Renal pelvis (tissue), 4 donors: ENCODE data around the gene SH3RF1. TPM values are rescaled to one million over a fixed set of nuclear protein-coding genes. Genes with fewer than 3 reads are reported as not detected.
"Not testable (repeated sequence)": the region's sequence is repeated elsewhere in the genome, so short reads cannot be mapped to it uniquely, and the experiment has no call there.

Source experiments
- DNase-seq: peaks from one replicate; pipeline ENCODE4 v3.0.0-alpha.2; 2013
- polyA plus RNA-seq, 3 donors: library from polyadenylated mRNA; unstranded; fragments of 120-200 nt; gene quantifications; one replicate each; pipeline ENCODE4 v1.2.1, GENCODE V29; 2013; ENCODE audit not compliant: insufficient read length in 3 of 3

Gene SH3RF1
- polyA plus RNA-seq, 3 donors = 27.9 to 32.2 (median 29.5) TPM

DNA sequence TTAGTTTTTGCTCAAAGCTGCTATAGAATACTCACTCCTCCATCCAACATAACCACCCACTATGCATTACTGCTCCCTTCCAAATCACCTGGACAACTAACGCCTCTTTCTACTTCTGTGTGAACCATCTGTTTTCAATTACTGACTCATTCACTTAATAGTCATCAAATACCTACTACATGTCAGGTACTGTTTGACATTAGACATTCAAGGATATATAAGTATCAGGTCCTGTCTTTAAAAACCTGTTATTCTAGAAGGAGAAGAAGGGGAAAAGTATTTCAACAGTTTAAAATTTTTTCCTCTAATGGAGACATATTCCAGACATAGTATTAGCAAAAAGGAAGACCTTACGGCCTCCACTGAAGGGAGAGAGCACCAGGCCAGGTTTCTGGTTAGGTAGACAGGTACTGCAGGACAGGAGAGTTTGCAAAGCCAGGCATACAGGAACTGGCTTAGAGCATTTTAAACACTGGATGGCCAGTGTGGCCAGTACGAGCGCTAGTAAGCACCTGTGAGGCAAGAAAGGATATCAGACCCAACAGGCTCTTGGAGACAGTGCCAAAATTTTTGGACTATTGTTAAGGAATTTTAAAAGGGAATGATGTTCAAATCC is 39.0 kb downstream of the SH3RF1 start:
- DNase-seq = no peak

DNA sequence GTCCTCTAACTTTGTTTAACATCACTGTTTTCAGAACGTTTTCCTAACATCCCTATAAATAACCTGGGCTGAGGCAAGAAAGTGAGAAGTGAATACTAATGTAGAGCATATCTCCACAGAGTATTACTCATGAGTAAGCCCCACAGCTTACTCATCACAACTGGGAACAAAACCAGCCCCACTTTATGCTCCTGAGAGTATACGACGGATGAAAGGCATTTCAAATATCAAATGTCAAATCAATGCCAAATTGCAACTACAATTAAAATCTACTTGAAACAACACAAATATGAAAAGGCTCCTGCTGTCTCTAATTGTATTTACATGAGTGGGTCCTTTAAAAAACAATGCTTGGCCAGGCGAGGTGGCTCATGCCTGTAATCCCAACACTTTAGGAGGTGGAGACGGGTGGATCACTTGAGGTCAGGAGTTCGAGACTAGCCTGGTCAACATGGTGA is 41.2 kb downstream of the SH3RF1 start:
- no peak for DNase-seq

DNA sequence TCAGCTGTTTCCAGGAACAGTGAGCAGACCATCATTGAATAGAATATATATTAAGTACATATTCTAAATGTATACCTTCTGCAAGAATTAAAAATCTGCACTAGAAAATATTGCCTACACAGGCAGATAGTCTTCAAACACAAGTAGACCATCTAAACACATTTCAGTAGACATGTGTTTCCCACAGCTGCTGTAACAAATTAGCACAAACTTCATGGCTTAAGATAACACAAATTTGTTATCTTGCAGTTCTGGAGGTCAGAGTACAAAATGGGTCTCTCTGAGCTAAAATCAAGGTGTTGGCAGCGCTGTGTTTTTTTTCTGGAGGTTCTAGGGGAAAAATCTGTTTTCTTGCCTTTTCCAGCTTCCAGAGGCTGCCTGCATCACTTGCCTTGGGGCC is 42.7 kb downstream of the SH3RF1 start:
- no peak for DNase-seq

DNA sequence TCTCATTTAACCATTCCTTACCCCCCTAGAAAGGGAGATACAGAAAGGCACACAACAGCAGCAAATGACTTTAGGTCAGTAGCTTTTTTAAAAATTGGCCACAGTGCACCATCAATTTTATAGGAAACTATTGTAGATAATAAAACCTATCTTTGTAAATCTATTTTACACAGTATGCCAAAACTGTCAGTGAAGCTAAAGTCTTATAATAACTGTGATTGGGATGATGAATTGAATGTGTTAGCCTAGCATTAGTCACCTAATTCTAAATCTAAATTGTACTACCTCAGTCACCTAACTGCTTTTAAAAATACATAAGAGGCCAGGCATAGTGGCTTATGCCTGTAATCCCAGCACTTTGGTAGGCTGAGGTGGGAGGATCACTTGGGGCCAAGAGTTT is 44.2 kb downstream of the SH3RF1 start:
- no peak for DNase-seq

DNA sequence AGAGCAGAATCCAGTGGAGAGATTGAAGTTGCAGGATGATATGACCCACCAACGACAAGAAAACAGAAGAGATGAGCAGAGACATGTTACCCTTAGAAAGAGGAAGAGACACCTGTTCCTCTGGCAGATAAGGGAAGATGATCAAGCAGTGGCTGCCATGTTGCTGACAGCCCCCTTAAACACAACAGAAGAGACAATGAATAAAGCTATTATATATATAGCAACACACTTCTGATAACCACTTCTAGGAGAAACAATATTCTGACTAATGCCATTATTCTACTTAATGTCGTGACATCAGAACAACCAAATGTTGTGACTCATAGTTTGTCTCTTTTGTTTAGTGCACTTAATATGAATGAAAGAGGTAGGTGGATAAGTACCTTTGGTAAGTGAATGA is 44.9 kb downstream of the SH3RF1 start:
- no peak for DNase-seq

DNA sequence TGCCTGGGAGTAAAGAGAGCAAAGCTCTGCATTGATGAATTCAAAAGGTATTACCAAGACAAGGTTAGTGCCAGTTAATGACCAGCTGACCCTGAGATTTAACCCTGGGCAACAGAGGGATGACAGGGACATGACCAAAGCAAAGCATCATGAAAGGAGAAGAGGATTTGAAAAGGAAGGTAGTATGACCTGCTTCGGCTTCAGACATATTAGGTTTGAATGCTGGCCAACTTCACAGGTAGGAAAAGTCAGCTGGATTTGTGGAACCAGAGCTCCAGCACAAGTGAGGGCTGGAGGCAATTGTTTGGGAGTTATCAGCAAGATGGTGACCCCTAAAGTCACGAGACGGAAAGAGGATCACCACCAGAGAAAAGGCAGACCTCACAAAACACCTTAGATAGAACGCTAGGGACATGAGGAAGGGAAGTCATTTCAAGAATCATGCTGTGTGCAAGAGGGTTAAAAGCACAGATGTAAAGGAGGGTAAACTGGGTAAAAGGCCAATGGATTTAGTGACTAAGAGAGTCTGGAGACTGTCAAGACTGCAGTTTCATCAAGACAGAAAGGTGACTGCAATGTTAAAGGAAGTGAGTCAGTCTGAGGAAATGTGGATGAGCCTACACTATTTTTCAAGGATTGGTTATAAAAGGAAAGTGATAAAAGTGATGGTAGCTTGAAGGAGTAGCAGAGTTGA is 45.6 kb downstream of the SH3RF1 start:
- DNase-seq = no peak

DNA sequence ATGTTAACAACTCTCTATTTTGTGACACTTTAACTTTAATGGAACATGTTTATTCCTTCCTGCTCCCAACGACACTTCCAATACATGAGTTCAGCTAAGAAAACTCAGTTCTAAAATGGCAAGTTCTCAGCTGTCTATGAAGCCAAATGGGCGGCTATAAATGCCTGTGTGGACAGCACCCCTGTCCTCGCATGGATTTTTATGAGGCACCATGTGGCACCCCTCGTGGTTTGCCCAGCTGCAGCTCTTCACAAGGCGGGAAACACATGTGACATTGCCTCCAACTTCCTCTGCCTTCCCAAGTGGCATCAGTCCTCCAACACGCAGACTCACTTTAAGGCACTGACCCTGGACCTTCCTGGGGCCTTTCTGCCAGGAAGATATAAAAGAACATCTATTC is 48.0 kb downstream of the SH3RF1 start:
- DNase-seq = no peak

DNA sequence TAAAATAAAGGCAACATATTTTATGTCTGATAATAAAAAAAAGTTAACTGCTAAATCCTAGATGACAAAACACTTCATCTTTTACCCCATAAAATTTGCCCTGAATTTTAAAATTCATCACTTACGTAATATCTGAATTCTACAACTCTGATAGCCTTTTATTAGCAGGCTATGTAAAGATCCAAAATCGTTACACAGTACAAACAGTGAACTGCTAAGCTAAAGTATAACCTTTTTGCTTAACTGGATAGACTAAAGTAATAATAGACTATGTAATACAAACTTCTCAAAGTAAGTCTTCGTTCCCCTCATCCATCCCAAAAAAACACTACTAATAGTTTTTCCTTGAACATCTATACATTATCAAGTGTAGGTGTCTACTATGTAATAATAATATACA is 49.1 kb downstream of the SH3RF1 start:
- DNase-seq = no peak

DNA sequence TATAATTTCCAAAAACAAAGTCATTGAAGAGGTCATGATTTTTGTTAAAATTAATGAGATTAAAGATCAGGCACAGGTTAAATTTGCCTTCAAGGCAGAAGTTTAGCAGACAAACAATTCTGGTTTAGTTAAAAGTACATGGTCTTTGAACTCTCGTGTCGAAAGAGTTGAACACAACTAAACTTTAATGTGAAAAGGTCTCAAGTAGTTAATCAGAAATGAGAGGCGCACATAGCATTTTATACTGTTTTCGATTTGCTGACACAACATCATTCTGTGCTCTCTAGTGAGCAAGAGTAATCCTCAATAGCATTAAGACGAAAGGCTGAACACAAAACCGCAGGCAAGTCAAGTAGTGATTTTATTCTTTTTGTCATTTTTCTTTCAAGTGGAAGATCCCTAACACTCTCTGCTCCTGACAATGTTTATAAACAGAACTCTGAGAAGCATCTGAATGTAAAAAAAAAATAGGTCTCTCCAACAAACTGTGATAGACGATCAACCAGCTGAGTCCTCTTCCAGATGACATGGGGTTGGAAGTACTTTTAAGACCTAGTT is 49.8 kb downstream of the SH3RF1 start:
- DNase-seq = no peak

DNA sequence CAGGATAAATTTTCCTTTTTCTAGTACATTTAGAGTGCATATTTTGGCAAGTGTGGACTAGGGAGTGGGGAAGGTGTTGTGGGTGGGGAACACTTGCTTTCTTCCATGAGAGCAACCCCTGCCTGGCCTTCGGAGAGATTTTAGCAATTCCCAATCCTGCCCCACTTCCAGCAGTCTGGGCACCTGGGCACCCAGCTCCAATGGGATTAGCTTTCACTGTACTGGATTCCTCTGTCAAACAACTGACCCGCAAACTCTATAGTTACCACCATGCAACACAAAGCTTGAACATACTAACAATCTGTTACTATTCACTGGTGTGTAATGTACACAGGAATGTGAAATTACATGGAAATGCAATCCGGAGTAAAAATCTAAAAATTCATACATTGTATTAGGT is 50.3 kb downstream of the SH3RF1 start:
- no peak for DNase-seq

DNA sequence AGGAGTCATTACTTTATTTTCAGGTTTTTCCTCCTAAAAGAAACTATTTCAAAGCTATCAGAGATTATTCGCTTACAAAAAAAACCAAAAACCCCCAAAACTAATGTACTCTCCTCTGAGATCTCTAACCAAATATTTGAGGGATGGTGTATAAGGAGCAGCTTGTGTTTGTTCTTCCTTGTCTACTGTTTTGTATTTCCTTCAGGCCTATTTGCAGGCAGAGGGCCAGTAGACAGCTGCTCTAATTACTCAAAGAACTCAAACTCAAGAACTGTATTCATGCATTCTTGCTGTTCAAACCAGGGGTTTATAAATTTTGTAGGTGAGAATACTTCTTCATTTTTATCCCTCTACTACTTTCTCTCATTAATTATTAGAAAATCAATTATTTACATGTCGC is 51.3 kb downstream of the SH3RF1 start:
- no peak for DNase-seq

DNA sequence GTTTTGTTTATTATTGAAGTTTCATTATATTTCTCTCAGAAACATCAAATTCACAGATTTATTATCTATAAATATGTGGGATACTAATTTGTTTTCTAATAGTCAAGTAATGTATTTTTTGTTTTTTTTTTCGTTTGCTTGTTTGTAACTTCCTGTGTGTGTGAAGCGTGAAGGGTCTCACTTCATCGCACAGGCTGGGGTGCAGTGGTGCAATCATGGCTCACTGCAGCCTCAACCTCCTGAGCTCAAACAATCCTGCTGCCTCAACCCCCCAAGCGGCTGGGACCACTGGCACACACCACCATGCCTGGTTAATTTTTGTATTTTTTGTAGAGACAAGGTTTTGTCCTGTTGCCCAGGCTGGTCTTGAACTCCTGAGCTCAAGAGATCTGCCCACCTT is 55.1 kb downstream of the SH3RF1 start:
- DNase-seq = no peak

DNA sequence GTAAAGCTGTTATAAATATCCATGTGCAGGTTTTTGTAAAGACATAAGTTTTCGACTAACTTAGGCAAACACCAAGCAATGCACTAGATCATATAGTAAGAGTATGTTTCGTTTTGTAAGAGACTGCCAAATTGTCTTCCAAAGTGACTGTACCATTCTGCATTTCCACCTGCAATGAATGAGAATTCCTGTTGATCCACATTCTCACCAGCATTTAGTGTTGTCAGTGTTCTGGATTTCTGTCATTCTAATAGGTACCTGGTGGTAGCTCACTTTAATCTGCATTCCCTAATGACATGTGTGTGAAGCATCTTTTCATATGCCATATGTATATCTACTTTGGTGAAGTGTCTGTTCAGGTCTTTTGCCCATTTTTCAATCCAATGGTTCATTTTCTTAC is 57.8 kb downstream of the SH3RF1 start:
- DNase-seq = no peak

DNA sequence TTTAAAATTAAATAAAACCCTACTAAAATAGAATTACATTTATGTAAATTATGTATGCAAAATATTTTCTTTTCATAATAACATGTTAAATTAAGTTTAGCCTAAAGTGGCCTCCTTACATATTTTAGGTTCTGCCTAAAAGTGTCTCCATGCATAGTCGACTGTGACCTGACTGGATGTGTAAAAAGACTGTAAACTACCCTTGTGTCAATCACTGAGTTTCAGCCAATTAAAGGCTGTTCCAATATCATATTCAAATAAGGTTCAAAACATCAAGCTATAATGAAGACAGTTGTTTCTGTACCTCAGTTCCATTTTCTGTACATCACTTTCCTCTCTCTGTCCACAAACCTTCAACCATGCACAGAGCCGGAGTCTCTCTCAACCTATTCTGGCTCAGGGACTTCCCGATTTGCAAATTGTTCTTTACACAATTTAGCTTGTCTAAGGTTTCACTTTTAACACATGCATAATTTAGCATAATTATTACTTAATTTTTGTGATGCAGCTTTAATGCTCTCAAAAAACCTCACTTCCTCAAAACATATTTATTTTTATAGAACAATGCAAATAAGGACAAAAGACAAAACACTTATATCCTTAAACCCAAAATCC is 60.1 kb downstream of the SH3RF1 start:
- no peak for DNase-seq

DNA sequence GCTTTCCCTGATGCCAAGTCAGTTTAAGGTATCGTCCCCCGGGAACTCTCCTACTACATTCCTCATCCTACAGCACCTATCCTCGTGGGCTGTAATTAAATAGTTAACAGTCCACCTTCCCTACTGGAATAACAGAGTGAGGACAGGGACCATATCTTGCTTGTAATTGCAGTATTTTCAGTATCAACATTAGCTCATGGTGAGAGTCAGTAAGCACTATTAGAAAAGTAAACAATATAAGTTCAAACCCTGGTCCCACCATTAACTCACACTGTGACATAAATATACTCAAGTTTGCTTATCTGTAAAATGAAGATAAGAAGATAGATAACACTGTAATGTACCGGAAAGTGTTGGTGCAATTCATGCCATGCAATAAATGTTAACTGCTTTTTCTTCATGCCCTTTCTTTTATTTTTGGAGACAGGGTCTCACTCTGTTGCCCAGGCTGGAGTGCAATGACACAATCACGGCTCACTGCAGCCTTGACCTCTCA is 61.3 kb downstream of the SH3RF1 start:
- no peak for DNase-seq

DNA sequence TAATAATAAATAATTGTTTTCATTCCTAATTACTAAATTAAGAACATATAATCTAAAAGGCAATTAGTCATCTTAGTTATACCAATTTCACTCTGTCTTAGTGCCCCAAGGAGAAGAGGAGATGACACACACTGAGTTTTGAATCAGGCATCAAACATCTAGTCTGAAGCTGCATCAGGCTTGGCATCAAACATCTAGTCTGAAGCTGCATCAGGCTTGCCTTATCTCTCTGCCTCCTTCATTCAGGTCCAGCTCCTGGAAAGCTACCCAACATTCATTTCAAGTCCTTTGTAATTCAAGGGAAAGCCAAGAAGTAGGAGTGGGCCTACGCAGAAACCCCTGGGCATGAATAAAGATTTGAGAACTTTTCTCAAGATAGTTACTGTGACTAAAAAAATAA is 62.2 kb downstream of the SH3RF1 start:
- DNase-seq = no peak

DNA sequence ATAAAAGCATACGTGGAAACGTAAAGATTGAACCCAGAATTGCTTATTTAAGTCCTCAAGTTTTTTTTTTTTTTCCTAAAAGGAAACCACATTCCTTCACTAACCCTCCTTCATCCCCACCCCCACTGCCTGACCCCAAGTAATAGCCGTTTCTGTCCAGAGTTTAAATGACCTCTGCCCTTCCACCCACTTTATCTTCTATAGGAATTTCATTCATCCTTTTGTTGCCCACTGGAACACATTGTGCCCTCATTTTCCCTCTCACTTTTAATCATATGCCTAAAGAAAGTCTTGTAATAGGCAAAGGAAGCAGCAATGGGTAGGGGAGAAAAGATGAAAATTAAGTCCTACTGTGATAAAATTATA is 62.7 kb downstream of the SH3RF1 start:
- DNase-seq = no peak

DNA sequence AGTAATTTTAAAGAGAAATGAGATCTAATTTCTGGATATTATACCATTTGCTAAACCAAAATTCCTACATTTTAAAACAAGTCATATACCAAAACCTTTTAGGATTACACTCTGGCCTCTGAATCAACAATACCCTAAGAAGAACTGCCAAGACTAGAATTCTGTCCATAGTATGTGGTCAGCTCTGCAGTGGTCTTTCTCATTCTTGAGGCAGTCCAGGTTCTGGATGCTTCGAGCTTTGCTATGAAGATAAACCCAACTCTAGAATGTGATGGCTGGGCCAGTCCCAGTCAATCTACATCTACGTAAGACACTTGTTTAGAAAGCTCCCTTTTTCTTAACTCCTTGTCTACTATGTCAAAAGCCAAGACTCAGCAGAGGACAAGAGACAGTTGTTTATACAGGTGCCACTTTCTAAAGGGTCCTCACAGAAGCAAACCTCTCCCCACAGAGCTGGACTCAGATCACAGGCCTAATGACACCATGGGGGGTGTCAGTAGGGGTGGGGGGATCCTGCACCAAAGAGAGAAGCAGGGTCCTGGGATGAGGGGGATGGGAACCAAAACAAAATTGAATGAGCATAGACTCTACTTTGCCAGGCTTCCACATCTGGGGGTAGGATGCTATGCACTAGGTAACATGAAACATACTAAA is 63.2 kb downstream of the SH3RF1 start:
- DNase-seq = no peak

DNA sequence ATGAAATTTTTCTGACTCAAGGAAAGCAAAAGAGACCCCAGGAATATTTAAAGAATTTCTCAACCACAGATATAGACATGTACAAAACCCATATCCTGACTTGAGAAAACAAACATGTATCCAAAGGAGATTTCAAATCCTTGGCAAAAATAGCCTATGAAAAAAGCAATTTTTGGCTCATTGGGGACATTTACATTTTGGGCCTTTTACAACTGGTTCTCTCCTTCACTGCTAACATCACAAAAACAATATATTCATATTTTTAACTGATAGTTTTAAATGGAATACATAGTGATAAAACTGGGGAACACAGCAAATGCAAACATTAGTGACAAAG is 65.0 kb downstream of the SH3RF1 start:
- DNase-seq = no peak

DNA sequence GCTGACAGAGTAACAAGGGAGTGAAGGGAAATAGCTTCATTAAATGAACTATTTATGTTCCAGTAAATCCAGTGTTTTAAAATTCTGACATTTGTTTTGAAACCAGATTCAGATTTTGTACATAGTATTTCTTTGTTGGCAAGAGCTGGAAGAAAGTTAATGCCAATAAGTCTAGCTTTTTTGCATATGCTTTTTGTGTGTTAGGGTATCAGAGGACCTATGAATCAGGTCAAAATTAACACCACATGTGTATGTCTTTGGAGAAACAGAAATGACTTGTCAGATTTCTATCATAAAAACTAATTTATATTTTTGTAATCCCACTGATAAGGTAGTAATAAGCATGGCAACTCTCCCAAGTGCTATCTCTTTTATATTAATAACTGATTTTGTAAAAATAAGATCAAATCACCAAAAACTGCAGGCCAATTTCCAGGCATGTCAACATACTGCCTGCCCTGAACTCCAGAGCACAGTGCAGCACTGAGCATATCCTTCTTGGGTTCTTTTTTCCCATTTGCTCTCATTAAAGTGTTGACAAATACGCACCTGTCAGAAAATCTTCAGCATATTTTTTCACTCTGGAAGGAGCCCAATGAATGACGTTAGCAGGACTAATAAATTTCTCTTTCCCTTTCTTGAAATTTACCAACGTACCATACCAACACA is 65.5 kb downstream of the SH3RF1 start:
- DNase-seq = no peak

DNA sequence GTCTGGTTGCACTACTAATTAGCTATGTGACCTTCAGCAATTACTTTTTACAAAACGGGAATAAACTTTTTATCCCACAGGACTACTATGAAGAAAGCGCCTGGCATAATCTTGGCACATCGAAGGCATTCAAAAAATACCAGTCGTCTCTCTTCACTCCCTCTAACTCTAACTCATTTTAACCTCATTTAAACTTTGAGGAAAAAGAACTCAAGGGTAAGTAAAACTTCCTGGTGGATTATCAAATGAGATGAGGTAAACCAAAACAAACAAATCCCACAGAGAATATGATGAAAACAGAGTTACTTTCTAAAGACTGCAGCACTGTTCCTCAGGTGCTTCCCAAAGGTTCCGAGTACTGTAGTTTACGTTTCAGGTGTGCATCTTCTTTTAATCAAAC is 66.9 kb downstream of the SH3RF1 start:
- no peak for DNase-seq

DNA sequence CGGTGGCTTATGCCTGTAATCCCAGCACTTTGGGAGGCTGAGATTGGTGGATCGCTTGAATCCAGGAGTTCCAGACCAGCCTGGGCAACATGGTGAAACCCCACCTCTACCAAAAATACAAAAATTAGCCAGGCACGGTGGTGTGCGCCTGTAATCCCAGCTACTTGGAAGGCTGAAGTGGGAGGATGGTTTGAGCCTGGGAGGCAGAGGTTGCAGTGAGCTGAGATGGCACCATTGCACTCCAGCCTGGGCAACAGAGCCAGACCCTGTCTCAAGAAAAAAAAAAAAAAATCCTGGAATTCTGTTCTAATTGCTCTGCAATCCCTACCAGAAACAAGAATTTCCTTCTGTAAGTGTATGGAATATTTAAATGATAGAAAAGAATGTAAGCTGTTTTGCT is 67.5 kb downstream of the SH3RF1 start:
- not testable (repeated sequence) for DNase-seq
